SK-N-SH (cell line): Measurements from ENCODE around the gene ID1. TPM values are rescaled to one million over a fixed set of nuclear protein-coding genes. Genes with fewer than 3 reads are reported as not detected.

Source experiments
- CTCF ChIA-PET: fragments of 300-600, 350-600 bp; formaldehyde crosslinking; extraction: SDS; loops from one replicate; lab custom pipeline; 2021; lab: Yijun Ruan, JAX
- POLR2A ChIA-PET: fragments of 350-600 bp; sonication (Branson Sonifier 250); formaldehyde crosslinking; extraction: SDS; loops from one replicate; lab custom pipeline; 2020; ENCODE audit warnings: antibody characterized with exemption, inconsistent platforms; lab: Yijun Ruan, JAX
- DNase-seq: peaks from one replicate; pipeline ENCODE4 v3.0.0; 2012
- H2AFZ ChIP-seq: fragments of 200-600 bp; sonication (generic); 2 replicates; pipeline ENCODE4 v1.8.1; 2016; ENCODE audit warnings: antibody characterized with exemption, mild to moderate bottlenecking, low read depth
- H3F3A ChIP-seq: fragments of 200-600 bp; sonication (generic); replicated peaks from 2 replicates; pipeline ENCODE3; 2016; ENCODE audit warnings: antibody characterized with exemption, mild to moderate bottlenecking; ENCODE audit not compliant: insufficient read depth
- H3K27ac ChIP-seq, 2 experiments: fragments of 200-500 bp in 1 of 2; fragments of 200-600 bp in 1 of 2; sonication (Bioruptor generic) in 1 of 2; sonication (generic), shearing (Covaris generic) in 1 of 2; 2 replicates each; pipeline versions ENCODE4 v1.5.1 to v1.6.1; 2014 to 2016; ENCODE audit warnings: low read depth in 2 of 2, inconsistent platforms in 1 of 2, low read length in 1 of 2, mild to moderate bottlenecking in 1 of 2, mixed read lengths in 1 of 2
- H3K27me3 ChIP-seq: fragments of 200-600 bp; sonication (generic), shearing (Covaris generic); 2 replicates; pipeline ENCODE4 v1.6.1; 2016; ENCODE audit warnings: mixed run types; ENCODE audit not compliant: insufficient read depth
- H3K36me3 ChIP-seq, 2 experiments: fragments of 200-500 bp in 1 of 2; fragments of 200-600 bp in 1 of 2; sonication (Bioruptor generic) in 1 of 2; sonication (generic) in 1 of 2; replicated peaks in 1 of 2; 2 replicates each; pipeline versions ENCODE3 to v1.5.1; 2014 to 2016; ENCODE audit warnings: low read length in 1 of 2, mild to moderate bottlenecking in 1 of 2; ENCODE audit not compliant: insufficient read depth in 2 of 2, control insufficient read depth in 1 of 2
- H3K4me1 ChIP-seq, 2 experiments: fragments of 200-500 bp in 1 of 2; fragments of 200-600 bp in 1 of 2; sonication (Bioruptor generic) in 1 of 2; sonication (generic), shearing (Covaris generic) in 1 of 2; 2 replicates each; pipeline versions ENCODE4 v1.5.1 to v1.6.1; 2014 to 2016; ENCODE audit warnings: low read depth in 1 of 2, low read length in 1 of 2, mixed run types in 1 of 2; ENCODE audit not compliant: insufficient read depth in 2 of 2, control insufficient read depth in 1 of 2
- H3K4me2 ChIP-seq: fragments of 200-600 bp; sonication (generic), shearing (Covaris generic); 2 replicates; pipeline ENCODE4 v1.6.1; 2017; ENCODE audit warnings: mixed run types
- H3K4me3 ChIP-seq, 2 experiments: fragments of 200-500 bp in 1 of 2; fragments of 200-600 bp in 1 of 2; sonication (Bioruptor generic) in 1 of 2; sonication (generic), shearing (Covaris generic) in 1 of 2; 2 replicates each; pipeline versions ENCODE4 v1.5.1 to v1.8.1; 2014 to 2016; ENCODE audit warnings: low read depth in 2 of 2, inconsistent platforms in 1 of 2, low read length in 1 of 2, mild to moderate bottlenecking in 1 of 2, mixed read lengths in 1 of 2, moderate library complexity in 1 of 2
- H3K79me2 ChIP-seq: fragments of 200-600 bp; sonication (generic); 2 replicates; pipeline ENCODE4 v1.8.1; 2017; ENCODE audit warnings: mild to moderate bottlenecking; ENCODE audit not compliant: insufficient read depth
- H3K9ac ChIP-seq: fragments of 200-600 bp; sonication (generic); 2 replicates; pipeline ENCODE4 v1.6.1; 2017; ENCODE audit warnings: mixed run types
- H3K9me2 ChIP-seq: fragments of 200-600 bp; sonication (generic); 2 replicates; pipeline ENCODE4 v1.6.1; 2017; ENCODE audit warnings: mixed run types
- H3K9me3 ChIP-seq: fragments of 200-600 bp; sonication (generic); 2 replicates; pipeline ENCODE4 v1.6.1; 2017; ENCODE audit warnings: mixed run types, mild to moderate bottlenecking, moderate library complexity
- H4K20me1 ChIP-seq: fragments of 200-600 bp; sonication (generic); 2 replicates; pipeline ENCODE4 v1.6.1; 2017; ENCODE audit warnings: mild to moderate bottlenecking, mixed run types; ENCODE audit not compliant: insufficient read depth
- GATA2 ChIP-seq: sonication (generic); formaldehyde crosslinking; IDR thresholded peaks from 2 replicates; pipeline ENCODE4 v1.5.0; 2020; ENCODE audit warnings: mild to moderate bottlenecking, missing genetic modification reagents
- MXI1 ChIP-seq: IDR thresholded peaks from 2 replicates; pipeline ENCODE4 v1.6.1; 2012; ENCODE audit warnings: mild to moderate bottlenecking, low read depth, low read length, improper control_type of control experiment
- NRF1 ChIP-seq: IDR thresholded peaks from 2 replicates; pipeline ENCODE4 v1.6.1; 2012; ENCODE audit warnings: low read depth, mild to moderate bottlenecking, low read length
- RAD21 ChIP-seq: IDR thresholded peaks from 2 replicates; pipeline ENCODE4 v1.6.1; 2012; ENCODE audit warnings: mild to moderate bottlenecking, low read length
- SIN3A ChIP-seq: IDR thresholded peaks from 2 replicates; pipeline ENCODE4 v1.6.1; 2012; ENCODE audit warnings: low read depth, mild to moderate bottlenecking, low read length, moderate library complexity, borderline replicate concordance
- TCF12 ChIP-seq: IDR thresholded peaks from 2 replicates; pipeline ENCODE4 v1.4.0; 2012
- WGBS: methylation state at CpG from one replicate; pipeline ENCODE4 v1.1.6; 2017; ENCODE audit warnings: low lambda C conversion rate; 5-methylcytosine and 5-hydroxymethylcytosine counted together
- polyA plus RNA-seq, 3 experiments: library from polyadenylated mRNA; depleted of rRNA; stranded (reverse); fragments of >200 nt; gene quantifications; 2 replicates each; pipeline ENCODE4 v1.2.3, GENCODE V29; 2012
- TF ChIP-seq, protein P1 (sequence below): fragments of 200-600 bp; sonication (generic); IDR thresholded peaks from 2 replicates; pipeline ENCODE4 v1.6.1; 2017; ENCODE audit warnings: antibody characterized with exemption, mild to moderate bottlenecking, moderate library complexity
- TF ChIP-seq, protein P2 (sequence below): IDR thresholded peaks from 2 replicates; pipeline ENCODE4 v1.4.0; 2012; ENCODE audit warnings: low read depth
- TF ChIP-seq, protein P3 (sequence below): fragments of 150-350 bp; IDR thresholded peaks from 2 replicates; pipeline ENCODE4 v1.6.1; 2017; ENCODE audit warnings: antibody characterized with exemption, low read length, low read depth, borderline replicate concordance

The ID1 gene
- polyA plus RNA-seq, 1 of the 3 experiments (the other 2 are of a cell fraction): 493 TPM

DNA sequence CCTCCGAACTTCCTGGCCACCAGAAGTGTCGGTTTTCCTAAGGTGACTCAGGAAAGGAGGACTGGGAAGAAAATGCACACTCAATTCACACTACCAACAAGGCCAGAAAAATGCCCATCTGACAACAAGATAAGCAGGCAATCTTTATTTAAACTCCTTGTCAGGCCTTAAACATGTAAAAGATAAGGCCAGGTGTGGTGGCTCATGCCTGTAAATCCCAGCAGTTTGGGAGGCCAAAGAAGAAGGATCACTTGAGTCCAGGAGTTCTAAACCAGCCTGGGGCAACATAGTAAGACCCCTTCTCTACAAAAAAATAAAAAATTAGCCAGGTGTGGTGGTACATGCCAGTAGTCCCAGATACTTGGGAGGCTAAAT, 7.6 kb upstream of the ID1 start:
- POLR2A ChIA-PET: interaction anchor here (2.8 to 3.1 kb wide), 2 partner anchors 9 to 29 kb away, joined by 15 to 51 read pairs; partner anchors contain the start of gene ID1
- Histone ChIP-seq H4K20me1 (no peaks in the 10 kb centered on the region), H3K9me3 (no peaks in the 10 kb centered on the region), H3K9ac (no peak overlapping the region), H2AFZ (no peak overlapping the region), H3K4me1 (peaks cover 6 to 10% of the 10 kb centered on the region in 2 experiments; a peak in 1 of 4 replicates), H3K27me3 (no peaks in the 10 kb centered on the region), H3K4me3 (no peak overlapping the region), H3K27ac (peak overlapping the region in 1 of 2 experiments; percentile 91; a peak in 1 of 4 replicates), H3K36me3 (no peaks in the 10 kb centered on the region), H3K9me2 (no peaks in the 10 kb centered on the region), H3K79me2 (peaks cover 3% of the 10 kb centered on the region; the same call in 1 of the 2 replicates), H3K4me2 (no peak overlapping the region), H3F3A (peaks cover 46% of the 10 kb centered on the region)
- WGBS: 96% methylated on average over 2 of the region's 2 CpGs
- CTCF ChIA-PET: interaction anchor here (1.4 to 33.9 kb wide), 3 partner anchors 15 to 37 kb away, joined by 5 to 1802 read pairs (median 48); no protein-coding TSS in a partner anchor
- TF ChIP-seq, protein P1, sequence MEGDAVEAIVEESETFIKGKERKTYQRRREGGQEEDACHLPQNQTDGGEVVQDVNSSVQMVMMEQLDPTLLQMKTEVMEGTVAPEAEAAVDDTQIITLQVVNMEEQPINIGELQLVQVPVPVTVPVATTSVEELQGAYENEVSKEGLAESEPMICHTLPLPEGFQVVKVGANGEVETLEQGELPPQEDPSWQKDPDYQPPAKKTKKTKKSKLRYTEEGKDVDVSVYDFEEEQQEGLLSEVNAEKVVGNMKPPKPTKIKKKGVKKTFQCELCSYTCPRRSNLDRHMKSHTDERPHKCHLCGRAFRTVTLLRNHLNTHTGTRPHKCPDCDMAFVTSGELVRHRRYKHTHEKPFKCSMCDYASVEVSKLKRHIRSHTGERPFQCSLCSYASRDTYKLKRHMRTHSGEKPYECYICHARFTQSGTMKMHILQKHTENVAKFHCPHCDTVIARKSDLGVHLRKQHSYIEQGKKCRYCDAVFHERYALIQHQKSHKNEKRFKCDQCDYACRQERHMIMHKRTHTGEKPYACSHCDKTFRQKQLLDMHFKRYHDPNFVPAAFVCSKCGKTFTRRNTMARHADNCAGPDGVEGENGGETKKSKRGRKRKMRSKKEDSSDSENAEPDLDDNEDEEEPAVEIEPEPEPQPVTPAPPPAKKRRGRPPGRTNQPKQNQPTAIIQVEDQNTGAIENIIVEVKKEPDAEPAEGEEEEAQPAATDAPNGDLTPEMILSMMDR: no peak
- TF ChIP-seq RAD21 (no peak), SIN3A (no peak), NRF1 (no peak), TCF12 (no peak), MXI1 (no peak), GATA2 (CRISPR knock-in tag) (no peak)
- TF ChIP-seq, protein P2, sequence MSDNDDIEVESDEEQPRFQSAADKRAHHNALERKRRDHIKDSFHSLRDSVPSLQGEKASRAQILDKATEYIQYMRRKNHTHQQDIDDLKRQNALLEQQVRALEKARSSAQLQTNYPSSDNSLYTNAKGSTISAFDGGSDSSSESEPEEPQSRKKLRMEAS: no peak
- DNase-seq: no peak

DNA sequence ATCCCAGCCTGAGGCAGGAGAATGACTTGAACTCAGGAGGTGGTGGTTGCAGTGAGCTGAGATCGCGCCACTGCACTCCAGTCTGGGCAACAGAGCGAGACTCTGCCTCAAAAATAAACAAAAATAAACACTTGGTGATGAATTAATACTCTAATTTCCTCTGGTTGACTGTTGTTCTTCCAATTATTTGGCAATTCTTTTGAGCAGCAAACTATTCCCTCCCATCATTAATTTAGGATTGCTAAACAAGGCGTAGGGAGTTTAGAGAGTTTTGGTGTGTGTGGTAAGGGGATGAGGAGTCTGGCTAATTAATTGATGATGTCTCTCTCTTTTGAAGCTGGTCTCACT, 2.7 kb upstream of the ID1 start:
- DNase-seq: no peak
- Histone ChIP-seq H3K9me2 (no peaks in the 10 kb centered on the region), H3K27me3 (no peaks in the 10 kb centered on the region), H3K79me2 (peaks cover 39% of the 10 kb centered on the region), H2AFZ (no peak overlapping the region), H3K9me3 (no peaks in the 10 kb centered on the region), H3K27ac (peak overlapping the region in 1 of 2 experiments; percentile 100; a peak in 2 of 4 replicates), H3K4me1 (peaks cover 12 to 17% of the 10 kb centered on the region in 2 experiments), H3K4me3 (no peak overlapping the region), H3K9ac (peak overlapping the region; percentile 100; the same call in 1 of the 2 replicates), H3K4me2 (0 out of 2 replicates have a peak overlapping the region, but pooled peaks have one; percentile 12), H3K36me3 (peaks cover 0 to 18% of the 10 kb centered on the region in 2 experiments), H3F3A (peaks cover 51% of the 10 kb centered on the region), H4K20me1 (peaks cover 20% of the 10 kb centered on the region)
- POLR2A ChIA-PET: interaction anchor here (0.6 to 4.4 kb wide), 2 partner anchors 31 to 368 kb away, joined by 4 to 110 read pairs; no protein-coding TSS in a partner anchor
- CTCF ChIA-PET: interaction anchor here (0.9 to 33.9 kb wide), 5 partner anchors 10 to 429 kb away, joined by 3 to 1802 read pairs (median 3); partner anchors contain the start of gene BCL2L1
- WGBS: 80% methylated on average over 4 of the region's 4 CpGs
- TF ChIP-seq, protein P3, sequence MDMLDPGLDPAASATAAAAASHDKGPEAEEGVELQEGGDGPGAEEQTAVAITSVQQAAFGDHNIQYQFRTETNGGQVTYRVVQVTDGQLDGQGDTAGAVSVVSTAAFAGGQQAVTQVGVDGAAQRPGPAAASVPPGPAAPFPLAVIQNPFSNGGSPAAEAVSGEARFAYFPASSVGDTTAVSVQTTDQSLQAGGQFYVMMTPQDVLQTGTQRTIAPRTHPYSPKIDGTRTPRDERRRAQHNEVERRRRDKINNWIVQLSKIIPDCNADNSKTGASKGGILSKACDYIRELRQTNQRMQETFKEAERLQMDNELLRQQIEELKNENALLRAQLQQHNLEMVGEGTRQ: no peak
- TF ChIP-seq, all 33 proteins: peak for 0
